Measurements from ENCODE around the gene GAPDH. TPM values are rescaled to one million over a fixed set of nuclear protein-coding genes. Genes with fewer than 3 reads are reported as not detected.
A peak's percentile ranks its signal among the peaks of the same experiment; 100 is the strongest.
"Not testable (repeated sequence)": the region's sequence is repeated elsewhere in the genome, so short reads cannot be mapped to it uniquely, and the experiment has no call there.

Gene GAPDH
- total RNA-seq (4,386 and 6,255 TPM in 2 replicates), polyA plus RNA-seq (8,983 and 11,838 TPM in 2 replicates), polyA minus RNA-seq (ENCODE audit: low replicate concordance) (22,076 and 22,226 TPM in 2 replicates)
- polyA plus RNA-seq (2012) = 8,065 and 9,561 TPM in 2 replicates

- Histone ChIP-seq H3K4me3 (replicated peaks in 1 of 4; ENCODE audit: control extremely low read depth in 1 of 4, insufficient read depth in 1 of 4, low read depth in 3 of 4, low read length in 4 of 4) (peak within 1 kb of the TSS; percentile 86 to 98 (median 94)), H3K9ac (ENCODE audit: insufficient read depth, low read length) (peak within 1 kb of the TSS; percentile 98), H3K4me1 (ENCODE audit: control insufficient read depth, extremely low read depth, insufficient read depth, low read length) (peaks cover 20% of the 10 kb centered on the region), H3K27ac (ENCODE audit: insufficient read depth, low read length) (peak within 1 kb of the TSS; percentile 98), H4K20me1 (ENCODE audit: control insufficient read depth, extremely low read depth, insufficient read depth, low read length) (no peaks in the 10 kb centered on the region), H3K79me2 (ENCODE audit: control insufficient read depth, insufficient read depth, low read length) (peaks cover 48% of the 10 kb centered on the region), H3K9me3 (ENCODE audit: control insufficient read depth, insufficient read depth, low read depth, low read length) (no peaks in the 10 kb centered on the region), H3K4me2 (ENCODE audit: extremely low read depth, insufficient read depth, low read length) (peak within 1 kb of the TSS; percentile 100), H3K36me3 (ENCODE audit: control insufficient read depth, insufficient read depth, low read length) (peaks cover 35% of the 10 kb centered on the region), H3K27me3 (ENCODE audit: control insufficient read depth, insufficient read depth, low read length) (no peaks in the 10 kb centered on the region), H2AFZ (ENCODE audit: low read length) (peak within 1 kb of the TSS; percentile 73)
- TF ChIP-seq CTCF (conservative IDR thresholded peaks at IDR 0.05 in 1 of 2, IDR thresholded peaks at IDR 0.05 in 1 of 2; ENCODE audit: low read depth in 1 of 2, low read length in 2 of 2) (no peak), EZH2 (IDR thresholded peaks at IDR 0.05; ENCODE audit: low read length, missing control alignments) (no peak)
- DNase-seq (ENCODE audit: low read depth in 2 of 2) = peak; percentile 97
Measured at GRCh38 chr12:6533923-6534694, at the start of gene GAPDH. Gene GAPDH (plus strand): TSS chr12:6534517. CDS start chr12:6534833, 316 bp downstream.

GRCh38 chr12:6488240-6488639, 46.1 kb upstream of the GAPDH start:
- peaks cover 3% of the 10 kb centered on the region for H3K4me1 ChIP-seq (ENCODE audit: control insufficient read depth, extremely low read depth, insufficient read depth, low read length)
- H2AFZ ChIP-seq (ENCODE audit: low read length) = no peak overlapping the region
- no peak for DNase-seq (ENCODE audit: low read depth in 2 of 2)
- peaks cover 9% of the 10 kb centered on the region for H3K79me2 ChIP-seq (ENCODE audit: control insufficient read depth, insufficient read depth, low read length)
- H3K9me3 ChIP-seq (ENCODE audit: control insufficient read depth, insufficient read depth, low read depth, low read length) = no peaks in the 10 kb centered on the region
- H3K9ac ChIP-seq (ENCODE audit: insufficient read depth, low read length) = no peak overlapping the region
- H3K36me3 ChIP-seq (ENCODE audit: control insufficient read depth, insufficient read depth, low read length) = no peaks in the 10 kb centered on the region
- no peak overlapping the region for H3K4me2 ChIP-seq (ENCODE audit: extremely low read depth, insufficient read depth, low read length)
- H3K4me3 ChIP-seq (replicated peaks in 1 of 4; ENCODE audit: control extremely low read depth in 1 of 4, insufficient read depth in 1 of 4, low read depth in 3 of 4, low read length in 4 of 4) = no peak overlapping the region
- no peaks in the 10 kb centered on the region for H3K27me3 ChIP-seq (ENCODE audit: control insufficient read depth, insufficient read depth, low read length)
- H3K27ac ChIP-seq (ENCODE audit: insufficient read depth, low read length) = no peak overlapping the region
- no peaks in the 10 kb centered on the region for H4K20me1 ChIP-seq (ENCODE audit: control insufficient read depth, extremely low read depth, insufficient read depth, low read length)
- TF ChIP-seq CTCF (conservative IDR thresholded peaks at IDR 0.05 in 1 of 2, IDR thresholded peaks at IDR 0.05 in 1 of 2; ENCODE audit: low read depth in 1 of 2, low read length in 2 of 2) (no peak), EZH2 (IDR thresholded peaks at IDR 0.05; ENCODE audit: low read length, missing control alignments) (no peak)

GRCh38 chr12:6489449-6489848, 44.9 kb upstream of the GAPDH start:
- Histone ChIP-seq H3K79me2 (ENCODE audit: control insufficient read depth, insufficient read depth, low read length) (peaks cover 9% of the 10 kb centered on the region), H3K27me3 (ENCODE audit: control insufficient read depth, insufficient read depth, low read length) (no peaks in the 10 kb centered on the region), H3K27ac (ENCODE audit: insufficient read depth, low read length) (no peak overlapping the region), H2AFZ (ENCODE audit: low read length) (no peak overlapping the region), H3K4me2 (ENCODE audit: extremely low read depth, insufficient read depth, low read length) (no peak overlapping the region), H3K9me3 (ENCODE audit: control insufficient read depth, insufficient read depth, low read depth, low read length) (no peaks in the 10 kb centered on the region), H3K36me3 (ENCODE audit: control insufficient read depth, insufficient read depth, low read length) (no peaks in the 10 kb centered on the region), H3K4me1 (ENCODE audit: control insufficient read depth, extremely low read depth, insufficient read depth, low read length) (peaks cover 3% of the 10 kb centered on the region), H3K9ac (ENCODE audit: insufficient read depth, low read length) (no peak overlapping the region), H4K20me1 (ENCODE audit: control insufficient read depth, extremely low read depth, insufficient read depth, low read length) (no peaks in the 10 kb centered on the region), H3K4me3 (replicated peaks in 1 of 4; ENCODE audit: control extremely low read depth in 1 of 4, insufficient read depth in 1 of 4, low read depth in 3 of 4, low read length in 4 of 4) (no peak overlapping the region)
- TF ChIP-seq CTCF (conservative IDR thresholded peaks at IDR 0.05 in 1 of 2, IDR thresholded peaks at IDR 0.05 in 1 of 2; ENCODE audit: low read depth in 1 of 2, low read length in 2 of 2) (no peak), EZH2 (IDR thresholded peaks at IDR 0.05; ENCODE audit: low read length, missing control alignments) (no peak)
- no peak for DNase-seq (ENCODE audit: low read depth in 2 of 2)

GRCh38 chr12:6490673-6491072, 43.6 kb upstream of the GAPDH start:
- not testable (repeated sequence) for H3K9ac ChIP-seq (ENCODE audit: insufficient read depth, low read length); H3K9me3 ChIP-seq (ENCODE audit: control insufficient read depth, insufficient read depth, low read depth, low read length); H2AFZ ChIP-seq (ENCODE audit: low read length); H3K4me1 ChIP-seq (ENCODE audit: control insufficient read depth, extremely low read depth, insufficient read depth, low read length); DNase-seq (ENCODE audit: low read depth in 2 of 2); H4K20me1 ChIP-seq (ENCODE audit: control insufficient read depth, extremely low read depth, insufficient read depth, low read length); H3K36me3 ChIP-seq (ENCODE audit: control insufficient read depth, insufficient read depth, low read length); H3K4me2 ChIP-seq (ENCODE audit: extremely low read depth, insufficient read depth, low read length); H3K27ac ChIP-seq (ENCODE audit: insufficient read depth, low read length); H3K27me3 ChIP-seq (ENCODE audit: control insufficient read depth, insufficient read depth, low read length); H3K4me3 ChIP-seq (replicated peaks in 1 of 4; ENCODE audit: control extremely low read depth in 1 of 4, insufficient read depth in 1 of 4, low read depth in 3 of 4, low read length in 4 of 4)
- peaks cover 20% of the 10 kb centered on the region for H3K79me2 ChIP-seq (ENCODE audit: control insufficient read depth, insufficient read depth, low read length)

Data from fibroblast of lung (primary cell).